SH-SY5Y (cell line): ENCODE results near the gene PTAFR.

ENCODE experiments used
- GATA2 ChIP-seq: IDR thresholded peaks from 2 replicates; pipeline ENCODE4 v1.6.1; 2011; ENCODE audit warnings: mild to moderate bottlenecking, low read depth, low read length
- GATA3 ChIP-seq: IDR thresholded peaks from 2 replicates; pipeline ENCODE4 v1.6.1; 2011; ENCODE audit warnings: low read depth, mild to moderate bottlenecking, low read length, moderate library complexity

PTAFR gene

GRCh38 chr1:28190996-28191645, 14.6 kb upstream of the PTAFR start:
- no peak for TF ChIP-seq GATA3
- no peak for TF ChIP-seq GATA2

GRCh38 chr1:28190337-28190979, 14.0 kb upstream of the PTAFR start:
- TF ChIP-seq GATA2 = no peak
- no peak for TF ChIP-seq GATA3

- no peak for TF ChIP-seq GATA3
- TF ChIP-seq GATA2 = no peak
These were observed 8.6 kb upstream of the PTAFR start for GRCh38 chr1:28185071-28185470.

GRCh38 chr1:28180306-28181305, 4.1 kb upstream of the PTAFR start:
- no peak for TF ChIP-seq GATA3
- no peak for TF ChIP-seq GATA2

- TF ChIP-seq GATA2 (no peak), GATA3 (no peak)
These were observed 2.4 kb upstream of the PTAFR start for GRCh38 chr1:28178690-28179485.

- TF ChIP-seq GATA2 (no peak), GATA3 (no peak)
These were observed 470 bp downstream of the PTAFR start for GRCh38 chr1:28175955-28176485.

- TF ChIP-seq GATA2 = no peak
These were observed 2.6 kb downstream of the PTAFR start for GRCh38 chr1:28173980-28174297.

- TF ChIP-seq GATA2 (no peak), GATA3 (no peak)
These were observed 3.1 kb downstream of the PTAFR start for GRCh38 chr1:28173151-28173979.

GRCh38 chr1:28172713-28173150, 3.8 kb downstream of the PTAFR start:
- TF ChIP-seq GATA2 = no peak
- no peak for TF ChIP-seq GATA3

GRCh38 chr1:28171246-28171645, 5.2 kb downstream of the PTAFR start:
- TF ChIP-seq GATA3 (no peak), GATA2 (no peak)

GRCh38 chr1:28170001-28170596, 6.4 kb downstream of the PTAFR start:
- no peak for TF ChIP-seq GATA2
- TF ChIP-seq GATA3 = no peak

GRCh38 chr1:28163496-28164161, 12.9 kb downstream of the PTAFR start:
- TF ChIP-seq GATA2 (no peak), GATA3 (no peak)
